Measurements from ENCODE around the gene BANF2.
A peak's percentile ranks its signal among the peaks of the same experiment; 100 is the strongest.

The BANF2 gene

DNA sequence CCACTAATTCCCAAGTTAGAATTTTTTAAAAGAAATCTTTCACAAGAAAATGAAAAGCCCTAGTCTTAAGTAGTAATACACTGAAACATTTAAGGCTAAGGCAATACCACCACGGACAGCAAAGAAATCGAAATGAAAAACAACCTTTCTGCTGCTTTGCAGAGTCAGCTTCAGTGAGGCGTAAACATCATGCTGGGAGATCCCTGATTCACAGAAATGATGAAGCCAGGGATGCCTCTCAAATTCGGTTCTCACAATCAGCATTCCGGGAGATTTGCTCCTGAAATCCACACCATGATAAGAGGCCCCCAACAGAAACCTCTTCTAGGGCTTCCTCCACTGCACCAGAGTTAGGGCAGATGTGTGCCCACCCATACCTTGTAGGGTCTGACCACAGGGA is 36.3 kb upstream of the BANF2 start:
- DNase-seq (ENCODE audit: low read depth in 1 of 2, low spot score in 1 of 2): no peak

DNA sequence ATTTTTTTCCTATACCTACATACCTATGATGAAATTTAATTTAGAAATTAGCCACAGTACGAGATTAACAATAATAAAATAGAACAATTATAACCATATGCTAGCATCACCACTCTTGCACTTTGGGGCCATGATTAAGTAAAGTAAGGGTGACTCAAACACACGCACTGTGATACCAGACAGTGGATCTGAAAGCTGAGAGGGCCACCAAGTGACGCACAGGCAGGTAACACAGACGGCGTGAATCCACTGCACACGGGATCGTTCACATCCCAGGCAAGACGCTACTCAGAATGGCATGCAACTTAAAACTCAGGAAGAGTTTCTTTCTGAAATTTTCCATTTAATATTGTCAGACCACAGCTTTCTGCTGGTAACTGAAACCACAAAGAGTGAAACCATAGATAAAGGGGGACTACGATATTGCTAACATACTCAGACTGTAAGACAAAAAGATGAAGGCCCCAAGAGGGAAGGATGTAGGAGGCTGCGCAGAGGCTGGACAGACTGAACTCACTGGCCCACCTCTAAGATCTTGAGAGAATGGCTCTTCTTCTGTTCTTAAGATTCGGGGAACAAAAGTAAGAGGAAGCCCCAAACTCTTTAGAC is 35.6 kb upstream of the BANF2 start:
- no peak for DNase-seq (ENCODE audit: low read depth in 1 of 2, low spot score in 1 of 2)

DNA sequence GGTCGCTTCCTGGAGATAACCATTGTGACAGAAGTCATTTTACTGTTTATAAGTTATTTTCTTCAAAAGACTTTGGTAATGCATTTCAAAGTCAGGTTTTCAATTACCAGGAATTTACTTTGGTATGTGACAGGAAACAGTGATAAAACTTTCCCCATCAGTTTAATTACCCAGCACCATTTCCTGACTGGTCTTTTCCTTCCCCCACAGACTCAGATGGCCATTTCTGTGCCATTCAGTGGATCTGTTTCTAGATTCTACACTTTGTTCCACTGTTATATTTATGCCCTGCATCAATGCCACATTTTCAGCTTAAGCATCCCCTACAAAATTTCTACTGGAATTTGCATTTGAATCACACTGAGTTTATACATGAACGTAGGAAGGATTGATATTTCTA is 34.0 kb upstream of the BANF2 start:
- no peak for DNase-seq (ENCODE audit: low read depth in 1 of 2, low spot score in 1 of 2)

DNA sequence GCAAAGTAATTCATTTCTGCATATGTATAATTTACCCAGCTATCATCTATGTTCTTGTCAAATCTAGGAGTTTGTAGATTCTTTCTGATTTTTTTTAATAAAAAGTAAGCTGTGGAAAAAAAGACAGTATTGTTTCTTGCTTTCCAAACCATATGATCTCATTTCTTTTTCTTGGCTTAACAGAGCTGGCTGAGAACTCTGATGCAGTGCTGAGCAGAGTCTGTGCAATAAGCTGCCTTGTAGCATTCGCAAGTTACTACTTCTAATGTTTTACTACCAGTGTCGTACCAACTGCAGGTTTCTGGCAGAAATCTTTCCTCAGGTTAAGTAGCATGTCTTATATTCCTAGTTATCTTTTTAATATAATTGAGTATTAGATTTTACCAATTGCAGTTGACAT is 33.3 kb upstream of the BANF2 start:
- no peak for DNase-seq (ENCODE audit: low read depth in 1 of 2, low spot score in 1 of 2)

DNA sequence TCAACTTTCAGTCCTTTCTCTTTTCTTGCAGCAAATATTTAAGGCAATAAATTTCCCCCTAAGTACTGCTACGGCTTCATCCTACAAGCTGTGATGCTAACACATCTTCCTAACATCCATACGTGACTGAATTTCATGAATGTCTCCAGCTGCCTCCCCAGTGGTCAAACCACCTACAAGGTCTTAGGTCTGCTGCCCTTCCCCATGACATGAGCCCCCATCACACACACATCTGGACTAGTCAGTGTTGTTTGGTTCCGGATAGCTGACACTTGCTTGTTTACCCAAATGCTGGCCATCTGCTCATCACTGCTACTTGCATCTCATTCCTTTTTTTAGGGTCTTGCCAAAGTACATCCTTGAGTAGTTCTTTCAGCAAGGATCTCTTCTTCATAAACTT is 32.3 kb upstream of the BANF2 start:
- DNase-seq (ENCODE audit: low read depth in 1 of 2, low spot score in 1 of 2): no peak

DNA sequence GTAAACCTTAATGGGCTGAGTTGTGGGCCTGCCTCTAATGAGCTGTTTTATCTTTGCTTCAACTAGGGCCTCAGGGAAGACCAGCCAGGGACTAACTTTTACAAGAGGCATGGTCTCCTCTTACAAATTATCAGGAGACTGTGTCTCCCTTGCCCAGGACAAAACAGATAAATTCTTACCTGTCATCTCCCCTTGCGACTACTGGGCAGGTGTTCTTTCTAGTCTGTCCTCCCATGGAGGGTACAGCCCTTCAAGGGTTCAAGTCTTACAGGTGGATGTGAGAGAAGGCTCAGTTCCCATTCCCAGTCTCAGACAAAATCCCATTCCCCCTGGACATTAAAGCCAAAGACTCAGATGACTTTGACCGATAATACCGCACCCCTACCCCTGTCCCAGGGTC is 31.3 kb upstream of the BANF2 start:
- DNase-seq (ENCODE audit: low read depth in 1 of 2, low spot score in 1 of 2): no peak

DNA sequence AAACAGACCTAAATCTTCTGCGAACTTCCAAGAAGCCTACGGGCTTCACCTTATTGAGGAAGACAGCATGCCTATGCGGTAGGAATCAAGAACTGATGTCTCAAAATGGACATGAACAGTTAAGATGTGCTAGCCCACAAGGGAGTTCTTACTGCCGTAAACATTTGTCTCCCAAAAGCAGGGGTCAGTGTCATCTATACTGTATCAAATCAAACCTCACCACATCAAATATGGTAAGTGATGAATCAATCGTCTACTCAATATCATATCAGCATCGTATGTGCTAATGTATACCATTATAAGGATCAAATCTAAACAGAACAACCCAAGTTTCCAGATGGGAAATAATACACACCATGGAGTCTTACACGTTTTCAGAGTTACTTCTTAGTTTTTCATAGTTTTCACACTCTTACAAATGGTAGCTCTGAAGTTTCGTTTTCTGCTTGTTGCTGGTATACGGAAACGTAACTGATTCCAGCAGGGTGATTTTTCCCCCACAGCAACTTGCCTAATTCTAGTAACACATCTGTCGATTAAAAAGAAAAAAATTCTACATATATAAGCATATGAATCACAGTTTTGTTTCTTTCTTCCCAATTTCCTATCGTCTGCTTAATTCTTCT is 30.3 kb upstream of the BANF2 start:
- no peak for DNase-seq (ENCODE audit: low read depth in 1 of 2, low spot score in 1 of 2)

DNA sequence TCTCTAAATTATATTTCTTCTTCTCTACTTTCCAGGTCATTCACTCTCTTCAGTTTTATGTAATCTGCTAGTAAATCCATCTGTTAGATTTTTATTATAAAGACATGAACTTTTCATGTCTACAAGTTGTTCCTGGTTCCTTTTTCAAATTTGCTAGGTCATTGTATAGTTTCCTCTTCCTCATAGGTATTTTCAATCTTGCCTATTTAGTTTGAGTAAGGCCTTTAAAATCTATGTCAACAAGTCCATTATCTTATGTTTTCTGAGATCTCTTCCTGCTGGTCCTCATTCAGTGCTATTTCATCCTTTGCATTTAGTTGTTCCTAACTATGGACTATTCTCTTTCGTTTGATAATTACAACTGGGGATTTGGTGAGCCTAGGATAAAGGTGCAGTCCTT is 28.8 kb upstream of the BANF2 start:
- DNase-seq (ENCODE audit: low read depth in 1 of 2, low spot score in 1 of 2): no peak

DNA sequence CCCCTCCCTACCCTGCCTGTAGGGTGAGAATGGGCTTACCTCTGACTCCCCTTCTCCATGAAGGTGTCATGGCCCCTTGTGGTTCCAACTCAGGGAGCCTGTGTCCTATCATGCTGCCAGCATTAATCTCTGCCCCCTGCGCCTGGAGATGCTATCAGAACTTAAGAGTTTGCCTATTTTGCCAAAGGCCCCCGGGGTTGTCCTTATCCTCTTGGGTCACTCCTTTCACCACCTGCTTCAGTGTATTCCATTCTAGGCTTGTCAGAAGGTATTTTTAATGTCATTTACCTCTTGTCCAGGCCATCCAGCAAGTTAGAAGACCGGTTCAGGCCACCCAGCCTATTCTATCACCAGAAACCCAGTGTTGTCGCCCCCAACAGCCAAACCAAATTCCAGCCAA is 28.2 kb upstream of the BANF2 start:
- no peak for DNase-seq (ENCODE audit: low read depth in 1 of 2, low spot score in 1 of 2)

DNA sequence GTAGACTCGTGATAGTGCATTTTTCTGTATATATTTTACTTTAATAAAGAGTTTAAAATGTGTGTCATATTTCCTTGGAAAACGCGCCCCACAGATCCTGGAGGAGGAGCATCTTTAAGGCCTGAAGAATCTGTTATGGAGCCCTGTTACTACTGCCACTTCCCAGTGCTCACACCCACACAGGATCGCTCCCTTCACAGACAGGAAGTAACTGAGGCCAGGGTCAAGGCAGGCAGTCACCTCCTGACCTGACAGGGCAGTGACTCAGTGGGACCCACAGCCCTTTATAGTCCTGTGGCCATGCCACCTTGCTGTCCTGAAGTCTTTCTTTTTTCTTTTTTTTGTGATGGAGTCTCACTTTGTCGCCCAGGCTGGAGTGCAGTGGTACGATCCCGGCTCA is 26.7 kb upstream of the BANF2 start:
- DNase-seq (ENCODE audit: low read depth in 1 of 2, low spot score in 1 of 2): no peak

DNA sequence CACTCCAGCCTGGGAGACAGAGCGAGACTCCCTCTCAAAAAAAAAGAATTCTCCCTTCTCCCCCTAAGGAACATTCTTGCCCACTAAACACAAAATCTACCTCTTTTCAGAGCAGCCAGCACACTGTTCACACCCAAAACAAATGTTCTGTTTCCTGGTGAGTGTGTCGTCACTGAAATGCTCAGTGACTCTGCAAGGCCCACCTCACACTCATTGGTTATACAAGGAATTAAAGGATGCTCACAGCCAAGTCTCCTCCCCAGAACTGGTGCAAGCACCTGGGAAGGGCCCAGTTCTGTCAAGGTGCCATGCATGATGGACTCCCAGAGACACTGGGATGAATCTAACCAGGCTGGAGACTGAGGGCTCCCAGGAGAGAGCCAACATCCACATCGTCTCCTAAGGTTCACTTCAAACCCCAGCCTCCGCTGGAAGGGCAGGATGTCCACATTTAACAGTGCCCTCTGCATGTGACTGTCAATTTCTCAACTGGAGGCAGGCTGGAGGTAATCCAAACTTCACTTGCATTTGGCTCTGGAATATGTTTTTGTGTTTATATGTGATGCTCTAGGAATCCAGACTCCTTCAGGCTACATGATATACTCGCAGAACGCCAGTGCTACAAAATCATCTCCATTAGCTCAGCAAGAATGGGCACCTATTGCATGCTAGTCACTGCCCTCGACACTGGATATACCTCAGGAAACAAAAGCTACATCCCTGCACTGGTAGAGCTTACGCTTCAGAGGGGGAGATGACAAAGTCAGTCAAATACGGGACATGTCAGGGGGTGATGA is 24.8 kb upstream of the BANF2 start:
- DNase-seq (ENCODE audit: low read depth in 1 of 2, low spot score in 1 of 2): no peak

DNA sequence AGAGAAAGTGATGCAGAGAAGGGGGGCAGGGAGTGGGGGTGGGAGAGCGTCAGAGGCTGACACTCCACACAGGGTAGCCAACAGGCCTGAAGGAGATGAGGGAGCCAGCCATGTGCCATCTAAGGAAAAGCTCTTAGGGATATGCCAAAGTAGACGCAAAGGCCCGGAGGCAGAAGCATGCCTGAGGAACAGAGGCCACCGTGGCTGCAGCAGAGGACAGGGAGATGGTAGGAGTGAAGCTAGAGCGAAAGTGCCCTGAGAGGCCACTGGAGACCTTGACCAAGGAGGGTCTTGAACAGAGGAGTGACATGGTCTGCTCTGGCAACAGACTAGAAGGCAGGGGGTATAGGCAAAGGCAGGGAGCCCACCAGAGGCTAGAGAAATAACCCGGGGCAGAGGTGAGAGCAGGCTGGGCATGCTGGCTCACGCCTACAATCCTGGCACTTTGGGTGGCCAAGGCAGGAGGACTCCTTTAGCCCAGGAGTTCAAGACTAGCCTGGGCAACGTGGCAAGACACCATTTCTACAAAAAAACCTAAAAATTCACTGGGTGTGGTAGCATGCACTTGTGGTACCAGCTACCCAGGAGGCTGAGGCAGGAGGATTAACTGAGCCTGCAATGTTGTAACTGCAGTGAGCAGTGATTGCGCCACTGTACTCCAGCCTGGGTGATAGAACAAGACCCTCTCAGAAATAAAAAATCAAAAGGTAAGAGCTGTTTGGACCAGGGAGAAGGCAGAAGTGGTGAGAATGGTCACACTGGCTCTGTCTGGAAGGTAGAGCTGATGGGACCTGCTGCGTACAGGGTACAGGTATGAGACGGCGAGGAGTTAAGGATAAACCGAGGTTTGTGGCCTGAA is 24.0 kb upstream of the BANF2 start:
- DNase-seq (ENCODE audit: low read depth in 1 of 2, low spot score in 1 of 2): no peak

DNA sequence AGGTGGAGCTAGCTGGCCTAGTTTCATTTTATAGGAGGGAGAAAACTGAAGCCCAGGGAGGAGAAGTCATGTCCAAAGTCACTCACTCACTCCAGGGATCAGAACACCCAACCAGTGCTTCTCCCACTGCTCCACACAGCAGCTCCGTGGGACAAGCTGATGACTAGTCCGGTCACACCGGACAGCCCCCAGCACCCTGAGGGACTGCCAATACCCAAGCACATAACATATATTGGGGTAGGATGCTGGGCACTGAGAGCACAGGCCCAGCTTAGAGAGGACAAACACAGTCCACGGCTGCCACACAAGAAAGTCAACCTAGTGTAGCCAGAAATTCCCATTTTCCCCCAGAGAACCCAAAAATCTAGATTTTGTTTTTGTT is 23.4 kb upstream of the BANF2 start:
- DNase-seq (ENCODE audit: low read depth in 1 of 2, low spot score in 1 of 2): no peak

DNA sequence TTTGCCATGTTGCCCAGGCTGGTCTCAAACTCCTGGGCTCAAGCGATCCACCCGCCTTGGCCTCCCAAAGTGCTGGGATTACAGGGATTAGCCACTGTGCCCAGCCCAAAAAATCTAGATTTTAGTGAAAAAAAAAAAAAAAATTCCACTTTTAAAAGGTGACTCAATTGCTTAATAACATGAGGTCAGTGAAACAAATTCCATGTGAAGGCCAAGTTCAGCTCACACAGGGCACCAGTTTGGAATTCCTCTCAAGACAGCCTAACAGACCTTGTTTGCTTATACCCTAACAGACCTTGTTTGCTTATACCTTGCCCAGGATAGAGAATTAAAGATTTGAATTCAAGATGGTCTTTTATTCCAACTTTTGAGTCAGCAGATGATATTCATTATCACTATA is 22.8 kb upstream of the BANF2 start:
- DNase-seq (ENCODE audit: low read depth in 1 of 2, low spot score in 1 of 2): no peak

DNA sequence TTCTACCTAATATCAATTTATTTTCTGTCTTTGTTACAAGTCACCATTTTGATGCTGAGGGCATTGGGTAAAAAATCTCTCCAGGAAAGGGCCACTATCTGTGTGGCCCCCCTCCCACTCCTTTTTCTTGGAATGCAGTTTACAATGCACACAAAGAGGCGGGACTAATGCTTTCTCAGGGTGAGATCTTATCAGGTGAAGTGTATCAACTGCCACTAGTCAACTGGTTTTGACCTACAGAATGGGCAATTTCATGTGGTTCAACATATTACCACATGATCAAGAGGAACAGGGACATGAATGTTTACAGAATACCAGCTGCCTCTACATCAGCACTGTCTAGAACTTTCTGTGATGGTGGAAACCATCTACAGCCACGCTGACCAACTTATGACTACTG is 21.5 kb upstream of the BANF2 start:
- DNase-seq (ENCODE audit: low read depth in 1 of 2, low spot score in 1 of 2): no peak

DNA sequence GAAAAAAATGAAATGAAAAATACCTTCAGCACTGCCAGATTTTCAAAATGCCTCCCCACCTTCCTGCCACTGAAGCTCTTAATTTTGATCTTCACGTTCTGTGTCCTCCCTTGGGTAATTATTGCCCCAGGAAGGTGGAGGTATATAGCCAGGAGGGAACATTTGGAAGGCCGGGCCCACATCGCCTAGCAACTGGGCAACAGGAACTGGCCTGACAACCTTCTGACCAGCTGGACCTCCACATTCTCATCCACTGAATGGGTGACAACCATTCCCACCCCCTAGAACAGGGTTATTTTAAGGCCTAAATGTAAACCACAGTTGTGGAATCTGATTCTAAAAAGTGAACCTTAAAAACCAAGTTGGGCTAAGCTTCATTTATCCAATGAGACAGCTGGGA is 20.9 kb upstream of the BANF2 start:
- DNase-seq (ENCODE audit: low read depth in 1 of 2, low spot score in 1 of 2): no peak

DNA sequence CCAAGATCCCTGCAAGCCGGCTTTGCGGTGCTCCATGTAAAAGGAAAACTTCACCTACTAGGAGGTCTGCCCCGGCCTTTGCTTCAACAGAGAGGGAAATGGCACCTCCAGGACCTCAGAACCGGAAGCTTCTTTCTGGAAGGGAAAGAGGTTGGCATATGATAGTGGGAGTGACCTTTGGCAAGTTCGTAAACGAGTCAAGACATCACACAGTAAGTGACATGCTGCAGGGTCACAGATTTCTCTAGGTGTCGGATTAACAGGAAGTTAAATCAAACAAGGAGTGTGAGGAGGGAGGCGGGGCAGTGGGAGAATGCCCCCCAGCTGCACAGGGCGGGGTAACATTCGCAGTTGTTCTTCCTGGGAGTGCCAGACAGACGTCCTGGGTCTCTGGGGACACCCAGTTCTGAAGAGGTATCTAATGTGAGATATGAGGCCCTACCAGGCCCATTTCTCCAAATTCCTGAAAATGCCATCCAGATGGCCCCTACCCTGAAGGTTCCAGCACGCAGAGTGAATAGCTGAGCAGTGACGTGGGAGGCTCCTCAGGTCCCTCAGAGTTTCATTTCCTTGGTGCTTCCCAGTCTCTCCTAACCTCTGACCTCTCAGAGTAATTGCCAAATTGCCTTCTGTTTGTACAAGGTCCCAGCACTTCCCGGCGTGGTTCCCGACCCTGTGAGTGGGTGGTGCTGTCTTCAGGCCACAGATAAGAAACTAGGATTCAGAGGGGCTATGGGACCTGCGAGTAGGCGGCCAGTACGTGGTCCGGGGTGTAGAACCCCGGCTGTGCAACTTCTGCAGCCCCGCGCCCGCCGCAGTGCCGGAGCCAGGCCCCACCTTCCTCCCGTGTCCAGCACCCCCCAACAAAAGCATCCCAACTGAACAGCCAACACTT is 19.6 kb upstream of the BANF2 start:
- no peak for DNase-seq (ENCODE audit: low read depth in 1 of 2, low spot score in 1 of 2)

DNA sequence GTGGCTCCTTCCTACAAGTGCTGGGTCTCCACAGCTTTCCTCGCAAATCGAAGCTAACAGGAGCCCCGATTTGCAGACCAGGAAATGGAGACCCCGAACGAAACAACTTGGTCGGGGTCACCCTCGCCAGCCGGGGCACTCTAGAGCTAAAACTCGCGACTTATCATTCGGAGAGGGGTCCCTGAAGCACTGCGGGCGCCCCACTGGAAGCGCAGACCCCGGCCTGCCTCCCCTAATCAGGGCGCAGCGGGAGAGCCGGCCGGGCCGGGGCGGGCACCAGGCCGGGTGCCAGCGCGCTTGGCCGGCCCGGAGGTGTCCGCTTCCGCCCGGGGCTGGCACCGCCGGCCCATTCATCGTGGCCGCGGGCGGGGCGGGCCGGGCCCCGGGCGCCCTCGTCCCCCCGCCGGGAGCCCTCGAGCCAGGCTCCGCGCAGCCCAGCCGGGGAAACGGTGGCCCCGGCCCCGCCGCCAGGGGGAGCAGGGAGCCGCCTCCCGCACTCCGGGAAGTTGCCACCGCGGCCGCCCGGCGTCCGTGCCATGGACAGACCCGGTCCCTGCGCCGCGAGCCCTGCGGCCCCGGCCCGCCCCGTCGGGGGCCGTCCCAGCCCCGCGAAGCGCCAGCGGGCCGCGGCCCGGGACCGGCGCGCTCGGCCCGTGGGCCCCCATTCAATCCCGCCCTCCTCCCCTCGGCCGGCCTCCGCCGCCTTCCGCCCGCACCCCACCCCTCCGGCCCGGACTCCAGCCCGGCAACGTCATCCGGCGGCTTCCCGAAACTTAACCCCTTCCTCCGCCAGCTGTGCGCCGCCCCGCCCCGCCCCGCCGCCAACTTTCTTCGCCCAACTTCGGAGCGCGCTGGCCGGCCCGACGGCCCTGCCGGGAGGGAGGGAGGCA is 18.7 kb upstream of the BANF2 start:
- DNase-seq (ENCODE audit: low read depth in 1 of 2, low spot score in 1 of 2): peak; percentile 57 to 79

DNA sequence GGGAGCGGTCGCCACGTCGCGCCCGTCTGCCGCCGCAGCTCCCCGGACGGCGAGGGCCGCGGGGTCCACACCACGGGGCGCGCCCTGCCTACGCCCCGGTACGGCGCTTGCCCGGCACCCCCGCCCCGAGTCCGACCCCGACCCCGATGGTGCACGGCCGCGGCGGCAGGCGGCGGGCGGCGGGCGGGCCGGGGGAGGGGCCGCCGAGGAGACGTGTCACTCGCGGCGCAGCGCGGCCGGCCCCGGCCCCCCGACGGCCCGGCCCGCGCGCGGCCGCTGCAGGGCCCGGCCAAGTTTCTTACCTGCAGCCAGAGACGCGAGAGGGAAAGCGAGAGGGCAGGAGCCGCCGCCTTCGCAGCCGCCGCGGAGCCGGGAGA is 18.1 kb upstream of the BANF2 start:
- no peak for DNase-seq (ENCODE audit: low read depth in 1 of 2, low spot score in 1 of 2)

Data from stimulated activated CD4-positive, alpha-beta T cell treated with anti-CD3 and anti-CD28 coated beads, Interleukin-15, amount 100 ng/mL, for 1 hour (primary cell).